GM12892 (cell line): ENCODE results near the gene RHEX.

Experiments used
- POLR2A ChIP-seq: IDR thresholded peaks from 2 replicates; pipeline ENCODE4 v1.6.1; 2011; ENCODE audit warnings: low read depth, low read length, control low read depth
- POLR2AphosphoS5 ChIP-seq: IDR thresholded peaks from 2 replicates; pipeline ENCODE4 v1.6.1; 2011; ENCODE audit warnings: low read depth, low read length, control low read depth
- TAF1 ChIP-seq: IDR thresholded peaks from 2 replicates; pipeline ENCODE4 v1.6.1; 2011; ENCODE audit warnings: low read depth, mild to moderate bottlenecking, control low read depth, low read length, borderline replicate concordance

DNA sequence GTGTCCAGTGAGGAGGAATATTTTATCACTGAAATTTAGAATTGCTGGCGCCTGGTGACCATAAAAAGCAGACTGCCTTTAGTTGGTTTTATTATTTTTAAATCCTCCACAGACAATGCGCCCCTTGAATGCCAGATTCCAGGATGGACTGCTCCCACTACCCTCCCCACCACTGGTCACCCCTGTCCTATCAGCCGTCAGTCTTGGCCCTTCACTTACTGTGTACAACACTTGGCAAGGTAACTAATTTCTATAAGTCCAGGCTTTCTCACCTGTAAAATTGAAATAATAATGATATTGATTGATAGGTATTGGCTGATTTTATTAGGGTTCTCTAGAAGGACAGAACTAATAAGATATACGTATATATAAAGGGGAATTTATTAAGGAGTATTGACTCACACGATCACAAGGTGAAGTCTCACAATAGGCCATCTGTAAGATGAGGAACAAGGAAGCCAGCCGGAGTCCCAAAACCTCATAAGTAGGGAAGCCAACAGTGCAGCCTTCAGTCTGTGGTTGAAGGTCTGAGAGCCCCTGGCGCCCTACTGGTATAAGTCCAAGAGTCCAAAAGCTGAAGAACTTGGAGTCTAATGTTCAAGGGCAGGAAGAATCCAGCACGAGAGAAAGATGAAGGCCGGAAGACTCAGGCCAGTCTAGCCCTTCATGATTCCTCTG lies 17.8 kb downstream of the RHEX start:
- TF ChIP-seq POLR2A, result no peak
- TF ChIP-seq POLR2AphosphoS5, result no peak
- TF ChIP-seq TAF1, result no peak
